ENCODE data around the gene ICOS. TPM values are rescaled to one million over a fixed set of nuclear protein-coding genes. Genes with fewer than 3 reads are reported as not detected.

ICOS gene
- total and polyA plus RNA-seq, 2 of the 8 experiments (the other 6 are each of a cell fraction or from before 2014, with no cell fraction given), result not detected

DNA sequence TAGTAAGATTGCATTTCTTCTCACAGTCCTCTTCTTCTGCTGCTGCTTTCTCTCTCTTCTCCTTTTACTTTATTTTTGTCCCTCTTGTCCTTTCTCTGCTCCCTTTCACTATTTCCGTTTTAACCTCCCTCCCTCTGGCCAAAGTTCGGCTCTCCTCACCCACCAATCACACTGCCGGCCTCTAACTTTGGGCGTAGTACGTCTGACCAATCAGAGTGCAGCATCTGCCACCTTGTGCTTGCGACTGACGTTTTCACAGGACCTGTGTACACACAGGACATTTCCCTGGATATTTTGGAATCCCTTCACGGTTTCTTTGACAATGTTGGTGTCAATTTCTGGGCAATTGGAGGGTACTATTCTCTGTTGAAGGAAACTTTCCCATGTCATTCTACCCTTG lies 22.6 kb upstream of the ICOS start:
- DNase-seq (ENCODE audit: low read depth in 1 of 2, low spot score in 2 of 2) (no peak), FAIRE-seq (no peak)
- no peak overlapping the region for H3K18ac ChIP-seq (ENCODE audit: extremely low read depth, low read length)
- H4K20me1 ChIP-seq (replicated peaks in 1 of 2; ENCODE audit: control insufficient read depth in 1 of 2, insufficient read depth in 2 of 2, low read length in 2 of 2), result no peaks in the 10 kb centered on the region
- H3K9me3 ChIP-seq (ENCODE audit: insufficient read depth in 2 of 2, low read depth in 1 of 2, low read length in 1 of 2), result no peaks in the 10 kb centered on the region
- no peak overlapping the region for H3K9ac ChIP-seq (replicated peaks in 1 of 4; ENCODE audit: extremely low read depth in 1 of 4, low read depth in 3 of 4, low read length in 3 of 4)
- TF ChIP-seq KDM1A (IDR thresholded peaks at IDR 0.05; ENCODE audit: borderline replicate concordance, low read length), result no peak
- TF ChIP-seq CBX8 (IDR thresholded peaks at IDR 0.05; ENCODE audit: borderline replicate concordance, low read depth, low read length), result no peak
- TF ChIP-seq EGR1 (IDR thresholded peaks at IDR 0.05; ENCODE audit: borderline replicate concordance, low read depth, low read length), result no peak
- no peak for TF ChIP-seq KDM4A (IDR thresholded peaks at IDR 0.05; ENCODE audit: low read depth, low read length, severe bottlenecking)
- no peak overlapping the region for H3K14ac ChIP-seq (ENCODE audit: insufficient read length)
- H2AFZ ChIP-seq (ENCODE audit: low read length), result peak overlapping the region; percentile 59
- H3K4me3 ChIP-seq (ENCODE audit: extremely low read depth in 1 of 4, insufficient read depth in 2 of 4, low read depth in 3 of 4, low read length in 4 of 4), result no peak overlapping the region
- H3K36me3 ChIP-seq (ENCODE audit: control insufficient read depth in 2 of 4, insufficient read depth in 4 of 4, low read length in 3 of 4), result no peaks in the 10 kb centered on the region
- no peak overlapping the region for H3K27ac ChIP-seq (ENCODE audit: low read depth, low read length)
- no peak overlapping the region for H2BK15ac ChIP-seq (ENCODE audit: low read length)
- no peaks in the 10 kb centered on the region for H3K27me3 ChIP-seq (replicated peaks in 1 of 4; ENCODE audit: control insufficient read depth in 3 of 4, extremely low read depth in 1 of 4, insufficient read depth in 3 of 4, low read length in 3 of 4)
- H4K8ac ChIP-seq (ENCODE audit: extremely low read depth, insufficient read depth, low read length), result no peak overlapping the region
- 78% methylated on average over 8 of the region's 8 CpGs; no CpG with 5 or more reads in 1 of the 2 experiments for WGBS, 2 experiments (ENCODE audit: extremely low coverage in 1 of 2, insufficient coverage in 1 of 2, insufficient read length in 1 of 2, insufficient replicate concordance in 2 of 2, low coverage in 1 of 2, low lambda C conversion rate in 2 of 2, missing lambda C conversion rate in 1 of 2)
- H2BK12ac ChIP-seq (ENCODE audit: low read depth, low read length), result no peak overlapping the region
- H3K4me1 ChIP-seq (replicated peaks in 1 of 4; ENCODE audit: control insufficient read depth in 3 of 4, insufficient read depth in 4 of 4, low read length in 3 of 4), result peaks cover 0 to 3% (median 2%) of the 10 kb centered on the region in 4 experiments; a peak in 3 of 7 replicates
- no peak overlapping the region for H3K56ac ChIP-seq (replicated peaks; ENCODE audit: insufficient read length, low read depth, low read length)
- H3K4ac ChIP-seq (replicated peaks; ENCODE audit: insufficient read length, low read depth, low read length), result no peak overlapping the region
- H3K23me2 ChIP-seq (ENCODE audit: low read depth, low read length), result no peaks in the 10 kb centered on the region; the same call in 1 of the 2 replicates
- H3K79me2 ChIP-seq (ENCODE audit: control insufficient read depth in 1 of 2, insufficient read depth in 2 of 2, low read length in 2 of 2), result no peaks in the 10 kb centered on the region
- no peak overlapping the region for H3K4me2 ChIP-seq (ENCODE audit: insufficient read depth in 1 of 2, low read depth in 2 of 2, low read length in 2 of 2)
- no peaks in the 10 kb centered on the region for H3K79me1 ChIP-seq (ENCODE audit: low read depth, low read length)
- POLR2A ChIA-PET (ENCODE audit: partially characterized antibody), result no interaction called here
- no peak overlapping the region for H2AK5ac ChIP-seq (ENCODE audit: low read depth, low read length)
- no peak overlapping the region for H2BK5ac ChIP-seq (ENCODE audit: low read depth, low read length)
- H2BK20ac ChIP-seq (ENCODE audit: low read length), result no peak overlapping the region
- H3K23ac ChIP-seq (ENCODE audit: insufficient read length), result no peak overlapping the region
- H4K5ac ChIP-seq (ENCODE audit: insufficient read length, low read depth, low read length), result no peak overlapping the region
- H4K91ac ChIP-seq (replicated peaks; ENCODE audit: insufficient read length, low read length), result no peak overlapping the region
- H2BK120ac ChIP-seq (replicated peaks; ENCODE audit: low read depth, low read length), result no peak overlapping the region
- CTCF ChIA-PET (ENCODE audit: partially characterized antibody), result interaction anchor here (1.0 to 1.1 kb wide), 3 partner anchors 10 to 429 kb away, joined by 3 read pairs; no protein-coding TSS in a partner anchor

All from H1 (cell line).